MV-4-11 (cell line): ENCODE results near the gene GIGYF2.

Experiments
- DNase-seq: peaks from one replicate; lab custom pipeline; 2025; lab: John Stamatoyannopoulos, UW

The GIGYF2 gene

DNA sequence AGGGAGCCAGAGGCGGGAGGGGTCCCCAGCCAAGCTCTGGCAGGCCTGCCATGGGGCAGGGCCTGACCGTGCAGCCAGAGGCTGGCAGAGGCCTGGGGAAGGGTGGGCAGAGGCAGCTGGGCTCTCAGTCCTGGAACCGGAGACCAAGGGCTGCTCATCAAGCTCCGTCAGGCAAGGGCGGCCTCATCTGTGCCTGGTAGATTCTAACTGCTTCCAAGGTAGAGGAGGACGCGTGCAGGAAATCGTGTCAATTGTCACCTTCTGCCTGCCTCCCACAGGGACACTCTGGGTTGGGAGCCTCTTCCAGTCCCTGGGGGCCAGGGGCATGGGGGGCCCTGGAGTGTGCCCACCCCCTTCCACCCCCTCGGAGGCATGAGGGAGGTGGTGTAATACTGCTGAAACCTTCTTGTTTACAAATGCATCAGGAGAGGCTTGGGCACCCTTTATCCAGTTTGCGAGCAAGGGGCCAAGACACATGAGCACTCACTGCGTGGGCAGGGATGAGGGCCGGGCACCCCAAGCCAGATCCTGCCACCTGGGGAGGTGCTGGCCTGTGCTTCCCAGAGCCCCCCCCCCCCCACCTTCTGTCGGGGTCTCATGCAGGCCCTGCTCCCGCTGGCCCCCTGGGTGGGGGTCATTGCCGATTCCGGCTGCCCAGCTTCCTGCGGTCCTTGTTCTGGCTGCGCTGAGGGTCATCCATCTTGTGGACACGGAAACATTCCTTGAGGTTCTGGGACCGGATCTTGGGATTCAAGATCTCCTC lies 181.9 kb downstream of the GIGYF2 start:
- no peak for DNase-seq

- DNase-seq: no peak
These were observed 182.7 kb downstream of the GIGYF2 start for GRCh38 chr2:232879618-232880494.

DNA sequence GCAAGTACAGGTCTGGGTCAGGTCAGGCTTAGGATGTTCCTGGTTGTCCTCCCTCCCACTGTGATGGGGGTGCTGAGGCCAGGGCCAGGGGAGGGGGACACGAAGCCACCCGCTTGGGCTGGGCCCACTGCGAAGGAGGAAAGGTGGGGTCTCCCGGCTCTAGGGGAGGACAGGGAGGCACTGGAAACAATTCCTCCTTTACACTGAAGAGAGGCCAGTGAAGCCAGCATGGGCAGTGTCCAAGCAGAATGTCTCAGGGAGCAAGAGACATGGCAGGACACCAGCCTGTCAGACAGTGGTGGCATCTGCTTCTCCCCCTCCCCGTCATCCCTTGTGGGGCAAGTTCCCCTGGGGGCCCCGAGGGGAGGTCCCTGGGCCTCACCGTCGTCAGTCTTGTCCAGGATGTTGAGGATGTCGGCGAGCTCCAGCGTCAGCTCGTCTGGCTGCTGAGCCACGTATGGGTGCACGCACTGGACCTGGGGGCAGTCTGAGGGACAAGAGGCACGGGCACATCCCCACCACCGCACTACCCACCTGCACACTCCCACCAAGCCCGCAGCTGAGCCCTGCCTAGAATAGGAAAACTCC lies 183.7 kb downstream of the GIGYF2 start:
- DNase-seq: no peak

GRCh38 chr2:232882085-232882484 lies 185.0 kb downstream of the GIGYF2 start:
- DNase-seq: no peak

DNA sequence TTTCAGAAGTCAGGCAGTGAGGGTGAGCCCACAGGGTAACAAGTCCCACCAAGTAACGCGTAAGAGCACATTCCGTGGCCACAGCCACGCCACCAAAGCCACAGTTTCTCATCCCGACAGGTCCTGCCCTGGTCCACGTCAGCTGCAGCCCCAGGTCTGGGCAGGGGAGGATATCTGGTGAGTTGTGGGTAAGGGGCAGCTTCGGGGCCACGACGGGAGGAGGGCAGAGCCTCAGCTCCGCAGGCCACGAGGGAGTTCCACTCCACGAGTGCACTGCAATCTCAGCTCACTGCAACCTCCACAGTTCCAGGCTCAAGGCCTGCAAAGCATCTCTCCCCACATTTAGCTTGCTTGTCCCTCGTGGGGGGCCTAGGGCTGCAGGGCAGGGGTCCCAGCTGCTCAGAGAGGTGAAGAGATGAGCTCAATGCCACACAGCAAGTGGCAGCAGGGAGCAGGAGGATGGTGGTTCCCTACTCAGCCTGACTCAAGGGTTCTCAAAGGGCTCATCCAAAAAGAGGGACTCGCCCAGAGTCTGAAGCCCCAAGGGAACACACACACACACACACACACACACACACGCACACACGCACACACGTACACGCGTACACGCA lies 185.5 kb downstream of the GIGYF2 start:
- DNase-seq: no peak

- DNase-seq: no peak
These were observed 186.1 kb downstream of the GIGYF2 start for GRCh38 chr2:232883116-232883721.

- DNase-seq: no peak
These were observed 186.9 kb downstream of the GIGYF2 start for GRCh38 chr2:232884001-232884421.

DNA sequence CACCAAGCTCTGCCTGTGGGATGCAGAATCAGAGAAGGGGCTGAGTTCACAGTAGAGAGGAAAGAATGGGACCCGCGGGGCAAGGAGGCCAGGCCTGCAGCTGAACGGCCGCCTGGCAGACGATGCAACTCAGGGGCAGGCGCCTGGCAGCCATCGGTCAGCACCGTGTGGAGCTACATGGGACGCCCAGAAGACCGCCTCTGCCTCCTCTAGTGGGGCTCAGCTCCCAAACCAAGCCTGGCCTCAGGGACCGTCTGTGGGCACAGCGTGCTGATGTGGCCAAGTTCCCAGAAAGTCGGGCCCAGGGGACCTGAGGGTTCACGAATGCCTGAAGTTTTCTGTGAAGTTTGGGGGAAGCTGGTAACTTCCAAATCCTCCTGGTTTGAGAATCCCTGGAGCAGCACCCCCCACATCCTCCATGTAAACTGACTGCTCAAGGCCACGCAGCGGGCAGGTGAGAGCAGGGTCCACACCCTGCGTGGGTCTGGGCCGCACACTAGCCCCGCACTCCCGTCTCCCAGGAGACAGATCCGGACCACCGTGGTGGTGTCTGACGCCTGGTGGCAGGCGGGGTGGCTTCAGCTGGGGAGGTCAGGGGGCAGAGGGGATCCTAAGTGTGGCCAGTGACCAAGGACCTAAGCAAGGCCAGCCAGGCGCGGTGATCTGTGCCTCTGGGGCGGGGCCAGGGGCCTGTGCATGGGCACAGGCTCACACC lies 187.6 kb downstream of the GIGYF2 start:
- DNase-seq: no peak

DNA sequence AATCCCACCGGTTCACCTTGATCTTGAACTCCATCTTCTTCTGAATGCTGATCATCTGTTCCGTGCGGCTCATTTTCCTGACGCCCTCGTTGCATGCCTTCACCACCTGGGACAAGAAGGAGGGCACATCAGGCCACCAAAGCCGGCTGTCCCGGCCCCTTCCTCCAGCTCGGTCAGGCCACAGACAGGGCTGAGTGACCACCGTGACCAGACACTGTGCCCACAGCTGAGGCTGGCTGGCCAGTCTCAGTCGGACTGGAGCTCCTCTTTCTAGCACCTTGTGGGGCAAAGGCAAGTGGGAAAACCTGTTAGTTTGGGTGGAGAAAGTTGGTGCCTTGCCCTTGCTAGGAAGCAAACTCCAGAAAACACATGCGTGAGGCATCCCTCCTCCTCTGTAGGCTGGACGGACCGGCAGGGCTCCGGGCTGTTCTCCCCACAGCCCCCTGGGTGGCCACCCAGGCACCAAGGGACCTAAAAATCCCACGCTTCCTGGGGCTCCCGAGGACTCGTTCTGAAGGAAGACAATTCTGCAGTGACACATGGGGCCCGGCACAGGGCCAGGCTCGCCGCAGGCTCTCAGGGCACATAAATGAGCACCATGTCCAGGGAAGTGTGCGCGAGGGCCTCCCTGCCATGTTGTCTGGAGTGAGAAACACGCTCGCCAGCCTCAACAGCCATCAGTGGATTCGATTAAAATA lies 188.3 kb downstream of the GIGYF2 start:
- no peak for DNase-seq

DNA sequence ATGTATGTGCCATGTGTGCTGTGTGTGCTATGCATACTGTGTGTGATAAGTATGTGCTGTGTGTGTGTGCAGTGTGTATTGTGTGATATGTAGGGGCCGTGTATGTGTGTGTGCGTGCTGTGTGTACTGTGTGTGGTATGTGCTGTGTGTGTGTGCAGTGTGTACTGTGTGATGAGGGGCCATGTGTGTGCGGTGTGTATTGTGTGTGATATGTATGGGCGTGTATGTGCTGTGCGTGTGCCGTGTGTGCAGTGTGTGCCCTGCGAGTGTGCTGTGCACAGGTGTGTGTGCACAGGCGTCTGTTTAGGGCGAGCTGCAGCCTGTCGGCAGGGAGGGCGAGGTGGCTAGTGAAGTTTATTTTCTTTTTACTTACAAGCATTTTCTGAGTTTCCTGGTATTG lies 189.0 kb downstream of the GIGYF2 start:
- no peak for DNase-seq

- DNase-seq: no peak
These were observed 189.5 kb downstream of the GIGYF2 start for GRCh38 chr2:232886632-232887031.

- DNase-seq: no peak
These were observed 190.2 kb downstream of the GIGYF2 start for GRCh38 chr2:232887171-232887850.

GRCh38 chr2:232888099-232888836 lies 191.1 kb downstream of the GIGYF2 start:
- DNase-seq: no peak

GRCh38 chr2:232888839-232889529 lies 191.9 kb downstream of the GIGYF2 start:
- DNase-seq: no peak

DNA sequence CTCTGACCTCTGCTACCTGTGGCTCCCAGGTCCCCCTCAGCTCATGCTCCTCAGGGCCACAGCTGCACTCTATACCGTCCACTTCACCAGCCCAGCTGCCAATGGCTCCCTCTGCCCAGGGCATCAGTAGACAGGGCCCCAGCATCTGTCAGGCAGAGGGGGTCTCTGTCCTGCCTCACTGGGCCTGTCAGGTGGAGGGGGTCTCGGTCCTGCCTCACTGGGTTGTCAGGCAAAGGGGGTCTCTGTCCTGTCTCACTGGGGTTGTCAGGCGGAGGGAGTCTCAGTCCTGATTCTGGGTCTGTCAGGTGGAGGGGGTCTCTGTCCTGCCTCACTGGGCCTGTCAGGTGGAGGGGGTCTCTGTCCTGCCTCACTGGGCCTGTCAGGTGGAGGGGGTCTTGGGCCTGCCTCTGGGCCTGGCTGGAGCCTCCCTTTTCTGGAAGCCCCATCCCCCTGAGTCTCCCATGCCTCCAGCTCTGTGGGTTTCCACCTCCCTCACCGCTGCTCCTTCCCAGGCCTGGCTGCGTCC lies 192.8 kb downstream of the GIGYF2 start:
- DNase-seq: no peak

- no peak for DNase-seq
These were observed 193.4 kb downstream of the GIGYF2 start for GRCh38 chr2:232890536-232890895.

GRCh38 chr2:232890896-232891601 lies 193.9 kb downstream of the GIGYF2 start:
- no peak for DNase-seq

DNA sequence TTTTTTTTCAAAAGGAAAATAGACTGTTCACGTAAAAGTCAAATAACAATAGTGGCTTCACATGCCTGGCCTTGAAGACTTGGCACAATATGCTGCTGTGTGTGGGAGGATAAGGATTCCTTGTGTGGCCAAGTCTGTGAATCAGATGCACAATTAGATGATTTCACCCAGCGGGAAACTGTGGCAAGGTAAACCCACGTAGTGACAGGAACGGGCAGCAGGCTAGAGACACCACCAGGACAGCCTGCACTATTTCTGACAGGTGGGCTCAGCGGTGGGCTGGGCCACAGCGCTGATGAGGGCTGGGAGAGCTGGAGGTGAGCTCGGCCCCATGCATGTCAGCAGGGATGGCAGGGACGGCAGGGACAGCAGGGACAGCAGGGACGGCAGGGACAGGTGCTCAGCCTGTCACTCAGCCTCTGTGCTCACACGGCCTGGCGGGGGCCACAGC lies 194.5 kb downstream of the GIGYF2 start:
- no peak for DNase-seq
